Right lobe of liver (tissue), 4 donors: Measurements from ENCODE around the gene DUSP16.

Experiments used
- CTCF ChIP-seq, 4 donors: fragments of 200-600 bp in 3 of 4; fragments of 450-650 bp in 1 of 4; IDR thresholded peaks; one replicate each; pipeline versions ENCODE4 v1.5.1 to v1.8.0; 2016 to 2022; ENCODE audit warnings: antibody characterized with exemption in 4 of 4, mild to moderate bottlenecking in 2 of 4
- POLR2A ChIP-seq: fragments of 450-650 bp; IDR thresholded peaks from one replicate; pipeline ENCODE4 v1.6.1; 2017; ENCODE audit warnings: antibody characterized with exemption, mild to moderate bottlenecking
- donor health status: DM: no; HTN: no; CAD: no.
- donor health status: DM: no; HTN: no; CAD: no.
- donor health status: DM: no; HTN: yes; CAD: no.

- TF ChIP-seq CTCF (IDR thresholded peaks at IDR 0.05): no peak
- no peak for TF ChIP-seq POLR2A
Observed at GRCh38 chr12:12511021-12511783, 51.5 kb downstream of the DUSP16 start.
